HG03460 (cell line): ENCODE results near the gene MT1H.
"Not testable (repeated sequence)": the region's sequence is repeated elsewhere in the genome, so short reads cannot be mapped to it uniquely, and the experiment has no call there.

Source experiments
- ATAC-seq: cut with Tn5 transposase; IDR thresholded peaks from one replicate; pipeline ENCODE4 v1.9.1; 2021; ENCODE audit not compliant: unreplicated experiment

The MT1H gene

GRCh38 chr16:56717532-56717931 lies 47.9 kb downstream of the MT1H start:
- ATAC-seq, result not testable (repeated sequence)
